Ovary (tissue), 9 donors: ENCODE measurements around the gene TAF1D. TPM values are rescaled to one million over a fixed set of nuclear protein-coding genes. Genes with fewer than 3 reads are reported as not detected.

ENCODE experiments used
- DNase-seq, 5 donors: peaks; one replicate each; pipeline ENCODE4 v3.0.0-alpha.2; 2019 to 2020
- H3K27ac ChIP-seq, 2 donors: fragments of 200-600 bp; one replicate each; pipeline versions ENCODE4 v1.5.1 to v1.8.0; 2019 to 2022
- H3K27me3 ChIP-seq: fragments of 200-600 bp; one replicate; pipeline ENCODE4 v1.8.0; 2022
- H3K36me3 ChIP-seq: fragments of 200-600 bp; sonication (generic); one replicate; pipeline ENCODE4 v1.5.1; 2019
- H3K4me1 ChIP-seq: one replicate; pipeline ENCODE4 v1.8.1; 2013; ENCODE audit warnings: mild to moderate bottlenecking, moderate library complexity; ENCODE audit not compliant: insufficient read depth
- H3K4me3 ChIP-seq: fragments of 200-600 bp; sonication (generic); one replicate; pipeline ENCODE4 v1.5.1; 2017
- H3K9me3 ChIP-seq, 2 donors: fragments of 200-600 bp in 1 of 2; sonication (generic) in 1 of 2; one replicate each; pipeline versions ENCODE4 v1.5.1 to v1.8.1; 2013 to 2019; ENCODE audit warnings: mild to moderate bottlenecking in 1 of 2, moderate library complexity in 1 of 2
- CTCF ChIP-seq, 3 donors: fragments of 450-650 bp in 2 of 3; fragments of 200-600 bp in 1 of 3; IDR thresholded peaks; one replicate each; pipeline versions ENCODE4 v1.5.1 to v1.8.0; 2016 to 2022; ENCODE audit warnings: antibody characterized with exemption in 3 of 3, mild to moderate bottlenecking in 1 of 3
- EP300 ChIP-seq: sonication (generic); formaldehyde crosslinking; IDR thresholded peaks from one replicate; pipeline ENCODE4 v1.6.1; 2017; ENCODE audit warnings: antibody characterized with exemption
- POLR2A ChIP-seq: fragments of 450-650 bp; IDR thresholded peaks from one replicate; pipeline ENCODE4 v1.6.1; 2017; ENCODE audit warnings: antibody characterized with exemption, mild to moderate bottlenecking, moderate library complexity
- WGBS, 3 donors: extraction: QIAGEN DNeasy Blood & Tissue Kit in 1 of 3; methylation state at CpG; one replicate each; pipeline versions ENCODE4 v1.1.5 to v1.1.7; 2013 to 2017; 5-methylcytosine and 5-hydroxymethylcytosine counted together
- intact Hi-C, 4 donors: fragments of 100-400 bp; cut with DNase I; formaldehyde crosslinking; loops; one replicate each; pipeline versions ENCODE4 v1.11.0 to v1.15.1; 2022 to 2023
- polyA plus RNA-seq, 2 donors: library from polyadenylated mRNA; stranded (reverse); fragments of 200-250 nt in 1 of 2; fragments of 350-450 nt in 1 of 2; fragmentation: Illumina TruSeq in 1 of 2; extraction: RNeasy Lipid Tissue Mini Kit (QIAGEN cat#74804) in 1 of 2; gene quantifications; one replicate each; pipeline ENCODE4 v1.2.3, GENCODE V29; 2013 to 2014
- total RNA-seq, 7 donors: library from RNA; depleted of rRNA in 2 of 7; stranded (reverse); fragments of >200 nt in 2 of 7; fragmentation: NEBNext Ultra II Directional in 3 of 7; extraction: Animal tissue kit (Norgen Biotek cat#: 25700) in 3 of 7; gene quantifications; one replicate each; pipeline versions ENCODE4 v1.1.0 to v1.2.4, GENCODE V29; 2016 to 2023
- donor health status: DM: no; HTN: no; CAD: no; lungs with moderate emphysema.
- donor health status: DM: no; HTN: no; CAD: no.
- donor health status: Bipolar disorder and iron deficiency.
- donor health status: DM: yes; HTN: yes; CAD: no.
- donor health status: DM: no; HTN: no; CAD: no.
- donor health status: DM: yes; HTN: yes; CAD: no.

TAF1D gene
- total and polyA plus RNA-seq, 9 donors, result 73.7 to 155 (median 107) TPM

GRCh38 chr11:93730108-93731107, 10.9 kb downstream of the TAF1D start:
- Histone ChIP-seq H3K36me3 (no peaks in the 10 kb centered on the region), H3K4me1 (no peaks in the 10 kb centered on the region), H3K4me3 (no peak overlapping the region), H3K27ac (no peak overlapping the region), H3K9me3 (no peaks in the 10 kb centered on the region), H3K27me3 (no peaks in the 10 kb centered on the region)
- 45 to 69% (median 48%) methylated on average over 5 of the region's 5 CpGs for WGBS, 3 donors
- TF ChIP-seq CTCF (IDR thresholded peaks at IDR 0.05) (no peak), EP300 (no peak), POLR2A (no peak)
- no peak for DNase-seq
- intact Hi-C loops, result no loop called here

GRCh38 chr11:93729129-93729616, 12.1 kb downstream of the TAF1D start:
- H3K27ac ChIP-seq, result no peak overlapping the region
- H3K27me3 ChIP-seq, result no peaks in the 10 kb centered on the region
- TF ChIP-seq POLR2A (no peak), CTCF (IDR thresholded peaks at IDR 0.05) (no peak), EP300 (no peak)
- H3K4me1 ChIP-seq, result no peaks in the 10 kb centered on the region
- intact Hi-C loops, result no loop called here
- no peak for DNase-seq
- no peak overlapping the region for H3K4me3 ChIP-seq
- 86 to 94% (median 87%) methylated on average over 5 of the region's 5 CpGs for WGBS, 3 donors
- no peaks in the 10 kb centered on the region for H3K36me3 ChIP-seq
- H3K9me3 ChIP-seq, result no peaks in the 10 kb centered on the region

GRCh38 chr11:93728792-93729128, 12.5 kb downstream of the TAF1D start:
- Histone ChIP-seq H3K4me1 (no peaks in the 10 kb centered on the region), H3K27ac (no peak overlapping the region), H3K4me3 (no peak overlapping the region), H3K9me3 (no peaks in the 10 kb centered on the region), H3K27me3 (no peaks in the 10 kb centered on the region), H3K36me3 (no peaks in the 10 kb centered on the region)
- DNase-seq, result no peak
- intact Hi-C loops, result no loop called here
- TF ChIP-seq CTCF (IDR thresholded peaks at IDR 0.05) (no peak), POLR2A (no peak), EP300 (no peak)
- 94 to 98% (median 96%) methylated on average over 2 of the region's 2 CpGs for WGBS, 3 donors

GRCh38 chr11:93727985-93728791, 13.1 kb downstream of the TAF1D start:
- Histone ChIP-seq H3K27me3 (no peaks in the 10 kb centered on the region), H3K9me3 (no peaks in the 10 kb centered on the region), H3K4me3 (no peak overlapping the region), H3K36me3 (no peaks in the 10 kb centered on the region), H3K27ac (no peak overlapping the region), H3K4me1 (no peaks in the 10 kb centered on the region)
- DNase-seq, result no peak
- intact Hi-C loops, result no loop called here
- 42 to 49% (median 44%) methylated on average over 4 of the region's 4 CpGs for WGBS, 3 donors
- TF ChIP-seq CTCF (IDR thresholded peaks at IDR 0.05), result no peak
- no peak for TF ChIP-seq EP300
- no peak for TF ChIP-seq POLR2A
